DOHH2 (cell line): ENCODE measurements around the gene EDEM1.

Experiments used
- CTCF ChIP-seq: fragments of 200-600 bp; sonication (generic); IDR thresholded peaks from one replicate; pipeline ENCODE4 v1.5.1; 2014; ENCODE audit warnings: antibody characterized with exemption, mild to moderate bottlenecking, low read depth, low read length; ENCODE audit not compliant: poor library complexity, severe bottlenecking
- EZH2phosphoT487 ChIP-seq: fragments of 200-600 bp; sonication (generic); IDR thresholded peaks from 2 replicates; pipeline ENCODE4 v1.6.1; 2017; ENCODE audit warnings: borderline replicate concordance, mild to moderate bottlenecking, antibody characterized with exemption, low read length, moderate library complexity, mixed read lengths

- TF ChIP-seq CTCF (no peak), EZH2phosphoT487 (no peak)
These were observed 77.6 kb downstream of the EDEM1 start for GRCh38 chr3:5264896-5265770.
